Muscle layer of colon (tissue), 2 donors: ENCODE data around the gene OPHN1.

Source experiments
- H3K27ac ChIP-seq: one replicate; pipeline ENCODE4 v1.7.0; 2013; ENCODE audit warnings: low read depth, mild to moderate bottlenecking, low read length, moderate library complexity
- H3K27me3 ChIP-seq, 2 donors: one replicate each; pipeline ENCODE4 v1.7.0; 2013; ENCODE audit warnings: low read length in 2 of 2, mild to moderate bottlenecking in 2 of 2; ENCODE audit not compliant: insufficient read depth in 2 of 2, control insufficient read depth in 1 of 2
- H3K36me3 ChIP-seq: one replicate; pipeline ENCODE4 v1.7.0; 2013; ENCODE audit warnings: mild to moderate bottlenecking, low read length; ENCODE audit not compliant: insufficient read depth
- H3K4me1 ChIP-seq: one replicate; pipeline ENCODE4 v1.7.0; 2013; ENCODE audit warnings: mild to moderate bottlenecking, low read length; ENCODE audit not compliant: insufficient read depth
- H3K4me3 ChIP-seq, 2 donors: one replicate each; pipeline ENCODE4 v1.7.0; 2013; ENCODE audit warnings: low read length in 2 of 2, low read depth in 1 of 2, mild to moderate bottlenecking in 1 of 2, moderate library complexity in 1 of 2
- H3K9ac ChIP-seq: one replicate; pipeline ENCODE4 v1.7.0; 2013; ENCODE audit warnings: low read length
- H3K9me3 ChIP-seq: one replicate; pipeline ENCODE4 v1.7.0; 2013; ENCODE audit warnings: mild to moderate bottlenecking, low read length
- donor health status: abdominal sarcoma.
- donor health status: Adenocarcinoma of cecum.

The OPHN1 gene

GRCh38 chrX:68195561-68195960 is 237.7 kb downstream of the OPHN1 start:
- Histone ChIP-seq H3K4me3 (no peak overlapping the region), H3K27ac (no peak overlapping the region), H3K36me3 (peaks cover 6% of the 10 kb centered on the region)

GRCh38 chrX:68193786-68194185 is 239.5 kb downstream of the OPHN1 start:
- Histone ChIP-seq H3K27ac (no peak overlapping the region), H3K27me3 (no peaks in the 10 kb centered on the region), H3K4me3 (no peak overlapping the region), H3K9ac (no peak overlapping the region), H3K36me3 (peaks cover 6% of the 10 kb centered on the region), H3K9me3 (no peaks in the 10 kb centered on the region), H3K4me1 (no peaks in the 10 kb centered on the region)

More at GRCh38 chrX:68195561-68195960, 237.7 kb downstream of the OPHN1 start:
- Histone ChIP-seq H3K27me3 (no peaks in the 10 kb centered on the region), H3K4me1 (no peaks in the 10 kb centered on the region), H3K9ac (no peak overlapping the region), H3K9me3 (no peaks in the 10 kb centered on the region)

DNA sequence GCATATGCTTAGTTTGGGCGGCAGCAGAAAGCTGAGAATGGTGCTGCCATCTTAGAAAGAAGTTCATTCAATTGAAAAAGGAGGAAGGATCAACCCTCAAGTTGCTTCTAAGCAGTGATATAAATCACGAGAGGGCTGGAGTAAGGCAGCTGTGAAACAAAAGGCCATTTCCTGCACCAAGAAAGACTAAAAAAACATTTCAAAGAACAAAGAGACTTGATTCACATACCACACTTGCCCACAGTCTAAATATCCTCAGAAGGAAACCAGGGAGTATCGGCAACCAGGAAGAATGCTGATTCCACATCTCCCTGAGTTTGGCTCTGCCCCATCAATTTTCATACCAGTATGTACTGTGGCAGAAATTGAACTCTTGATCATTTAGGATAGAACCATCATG is 240.1 kb downstream of the OPHN1 start:
- H3K27ac ChIP-seq = no peak overlapping the region
- peaks cover 6% of the 10 kb centered on the region for H3K36me3 ChIP-seq
- H3K9me3 ChIP-seq = no peaks in the 10 kb centered on the region
- H3K27me3 ChIP-seq = no peaks in the 10 kb centered on the region
- H3K4me1 ChIP-seq = no peaks in the 10 kb centered on the region
- no peak overlapping the region for H3K4me3 ChIP-seq
- H3K9ac ChIP-seq = no peak overlapping the region

DNA sequence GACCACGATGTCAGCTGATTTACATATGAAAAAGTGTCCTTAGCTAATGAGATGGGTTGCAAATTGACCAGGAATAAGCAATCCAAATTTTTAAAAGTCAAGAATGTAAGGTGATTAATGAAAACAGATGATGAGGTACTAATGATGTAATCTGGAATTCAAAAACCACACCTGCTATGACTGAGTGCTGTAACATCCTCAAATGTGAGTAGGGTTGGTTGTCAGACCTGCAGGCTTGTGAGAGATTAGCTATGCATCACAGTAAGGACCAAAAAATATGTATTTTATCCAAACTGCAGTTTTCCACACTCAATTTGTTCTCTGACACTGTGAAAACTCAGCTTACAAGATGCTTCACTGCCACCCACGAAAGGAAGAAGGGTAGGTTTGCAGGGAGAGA is 242.5 kb downstream of the OPHN1 start:
- Histone ChIP-seq H3K4me3 (no peak overlapping the region), H3K4me1 (no peaks in the 10 kb centered on the region)

DNA sequence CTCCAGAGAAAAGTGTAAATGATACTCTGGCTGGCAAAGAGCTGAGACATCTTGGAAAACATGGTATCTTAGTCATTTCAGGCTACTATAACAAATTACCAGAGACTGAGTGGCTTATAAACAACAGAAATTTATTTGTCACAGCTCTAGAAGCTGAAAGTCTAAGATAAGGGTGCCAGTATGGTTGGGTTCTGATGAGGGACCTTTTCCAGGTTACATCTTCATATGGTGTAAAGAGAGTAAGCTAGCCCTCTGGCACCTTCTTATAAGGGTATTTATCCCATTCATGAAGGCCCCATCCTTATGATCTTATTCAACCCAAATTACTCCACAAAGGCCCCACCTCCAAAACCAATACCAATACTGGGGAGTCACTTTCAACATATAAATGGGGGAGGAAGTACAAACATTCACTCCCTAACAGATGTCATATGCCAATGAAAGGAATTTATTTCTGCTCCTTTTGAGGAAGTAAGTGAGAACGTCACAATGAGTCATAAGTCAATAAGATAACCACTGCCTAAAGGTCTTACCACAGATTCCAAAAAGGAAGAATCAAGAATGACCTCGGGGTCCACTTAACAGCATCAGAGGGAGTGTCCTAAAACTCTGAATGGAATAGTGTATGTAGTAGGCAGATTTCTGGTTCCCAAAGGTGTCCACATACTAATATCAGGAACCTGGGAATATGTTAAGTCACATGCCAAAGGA is 246.6 kb downstream of the OPHN1 start:
- no peak overlapping the region for H3K4me3 ChIP-seq
- H3K4me1 ChIP-seq = no peaks in the 10 kb centered on the region
- H3K36me3 ChIP-seq = no peaks in the 10 kb centered on the region
- H3K27me3 ChIP-seq = no peaks in the 10 kb centered on the region
- H3K27ac ChIP-seq = no peak overlapping the region
- H3K9me3 ChIP-seq = no peaks in the 10 kb centered on the region
- H3K9ac ChIP-seq = no peak overlapping the region

More for the DNA sequence above, 242.5 kb downstream of the OPHN1 start:
- H3K9me3 ChIP-seq = no peaks in the 10 kb centered on the region
- no peak overlapping the region for H3K9ac ChIP-seq
- peaks cover 6% of the 10 kb centered on the region for H3K36me3 ChIP-seq
- H3K27me3 ChIP-seq = no peaks in the 10 kb centered on the region
- no peak overlapping the region for H3K27ac ChIP-seq

DNA sequence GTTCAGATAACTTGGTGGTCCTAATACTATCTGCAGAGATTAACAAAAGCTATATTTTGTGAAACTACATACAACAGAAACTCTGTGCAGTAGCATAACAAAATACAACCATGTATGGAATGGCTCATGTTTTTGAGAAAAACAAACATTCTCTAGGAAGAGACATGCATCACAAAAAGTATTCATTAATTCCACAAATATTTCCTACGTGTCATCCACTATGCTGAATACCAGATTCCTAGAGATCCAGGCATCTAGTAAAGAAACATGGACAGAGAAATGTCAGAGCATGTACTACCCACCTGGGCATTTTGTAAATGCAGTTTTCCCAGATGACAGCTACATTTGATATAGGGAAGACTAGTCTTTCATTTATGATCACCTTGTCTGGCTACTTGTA is 248.1 kb downstream of the OPHN1 start:
- H3K4me3 ChIP-seq = no peak overlapping the region
- no peak overlapping the region for H3K27ac ChIP-seq
- H3K4me1 ChIP-seq = no peaks in the 10 kb centered on the region
- no peak overlapping the region for H3K9ac ChIP-seq
- no peaks in the 10 kb centered on the region for H3K36me3 ChIP-seq
- no peaks in the 10 kb centered on the region for H3K9me3 ChIP-seq
- H3K27me3 ChIP-seq = no peaks in the 10 kb centered on the region

GRCh38 chrX:68183612-68184214 is 249.6 kb downstream of the OPHN1 start:
- no peak overlapping the region for H3K9ac ChIP-seq
- H3K27me3 ChIP-seq = no peaks in the 10 kb centered on the region
- no peak overlapping the region for H3K27ac ChIP-seq
- H3K36me3 ChIP-seq = no peaks in the 10 kb centered on the region
- H3K9me3 ChIP-seq = no peaks in the 10 kb centered on the region
- no peak overlapping the region for H3K4me3 ChIP-seq
- H3K4me1 ChIP-seq = no peaks in the 10 kb centered on the region

GRCh38 chrX:68180579-68180978 is 252.7 kb downstream of the OPHN1 start:
- H3K4me3 ChIP-seq = no peak overlapping the region
- no peaks in the 10 kb centered on the region for H3K9me3 ChIP-seq
- H3K27ac ChIP-seq = no peak overlapping the region
- H3K4me1 ChIP-seq = no peaks in the 10 kb centered on the region
- H3K36me3 ChIP-seq = no peaks in the 10 kb centered on the region
- no peaks in the 10 kb centered on the region for H3K27me3 ChIP-seq
- H3K9ac ChIP-seq = no peak overlapping the region

DNA sequence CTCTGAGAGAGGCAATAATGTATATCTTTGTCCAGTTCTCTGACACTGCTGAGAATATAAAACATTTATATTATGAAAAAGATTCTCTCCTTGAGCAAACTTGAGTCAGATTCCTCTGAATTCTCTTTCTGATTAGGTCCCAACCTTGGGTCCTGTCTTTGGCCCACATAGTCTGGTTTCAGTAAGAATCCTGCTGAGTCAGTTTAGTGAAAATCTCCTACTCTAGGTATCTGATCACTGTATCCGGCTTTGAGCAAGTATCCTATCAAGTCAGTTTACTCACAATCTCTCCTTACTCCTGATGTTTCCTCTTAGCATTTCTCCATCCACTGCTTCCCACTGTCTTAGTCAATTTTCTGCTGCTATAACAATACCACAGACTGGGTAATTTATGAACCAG is 253.9 kb downstream of the OPHN1 start:
- H3K27ac ChIP-seq = no peak overlapping the region
- no peaks in the 10 kb centered on the region for H3K36me3 ChIP-seq
- no peak overlapping the region for H3K9ac ChIP-seq
- no peaks in the 10 kb centered on the region for H3K4me1 ChIP-seq
- no peaks in the 10 kb centered on the region for H3K27me3 ChIP-seq
- H3K9me3 ChIP-seq = no peaks in the 10 kb centered on the region
- no peak overlapping the region for H3K4me3 ChIP-seq

- Histone ChIP-seq H3K9ac (no peak overlapping the region), H3K9me3 (no peaks in the 10 kb centered on the region), H3K27ac (no peak overlapping the region), H3K4me1 (no peaks in the 10 kb centered on the region), H3K4me3 (no peak overlapping the region), H3K27me3 (no peaks in the 10 kb centered on the region), H3K36me3 (no peaks in the 10 kb centered on the region)
Measured at GRCh38 chrX:68177542-68177941, 255.8 kb downstream of the OPHN1 start.

DNA sequence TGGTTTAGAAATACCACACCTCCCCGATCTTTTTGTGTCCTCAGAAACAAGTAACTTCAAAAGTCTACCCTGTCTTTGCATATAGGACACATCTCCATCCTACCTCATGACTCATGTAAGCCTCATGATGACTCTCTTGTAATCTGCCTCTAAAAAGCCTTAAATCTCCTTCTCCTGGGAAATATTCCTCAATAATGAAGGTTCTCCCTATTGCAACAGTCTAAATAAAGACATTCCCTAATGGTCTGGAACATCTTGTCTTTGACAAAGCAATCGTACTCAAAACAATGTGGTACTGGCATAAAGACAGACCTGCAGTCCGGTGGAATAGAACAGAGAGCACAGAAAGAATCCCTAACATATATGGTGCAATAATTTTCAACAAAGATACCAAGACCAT is 257.7 kb downstream of the OPHN1 start:
- Histone ChIP-seq H3K27me3 (no peaks in the 10 kb centered on the region), H3K36me3 (no peaks in the 10 kb centered on the region), H3K9me3 (no peaks in the 10 kb centered on the region), H3K4me3 (no peak overlapping the region), H3K27ac (no peak overlapping the region), H3K4me1 (no peaks in the 10 kb centered on the region), H3K9ac (no peak overlapping the region)

DNA sequence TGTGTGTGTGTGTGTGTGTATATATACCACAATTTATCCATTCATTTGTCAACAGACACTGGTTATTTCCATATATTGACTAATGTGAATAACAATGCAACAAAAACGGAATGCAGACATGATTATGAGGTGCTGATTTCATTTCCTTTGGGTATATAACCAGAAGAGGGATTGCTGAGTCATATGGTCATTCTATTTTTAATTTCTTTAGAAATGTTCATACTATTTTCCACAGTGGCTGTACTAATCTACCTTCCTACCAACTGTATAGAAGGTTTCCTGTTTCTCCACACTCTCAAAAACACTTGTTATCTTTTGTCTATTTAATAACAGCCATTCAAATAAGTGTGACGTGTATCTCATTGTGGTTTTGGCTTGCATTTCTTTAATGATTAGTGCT is 269.9 kb downstream of the OPHN1 start:
- Histone ChIP-seq H3K4me3 (no peak overlapping the region), H3K9ac (no peak overlapping the region), H3K27ac (no peak overlapping the region), H3K36me3 (no peaks in the 10 kb centered on the region), H3K4me1 (no peaks in the 10 kb centered on the region), H3K27me3 (no peaks in the 10 kb centered on the region), H3K9me3 (no peaks in the 10 kb centered on the region)
